ENCODE results near the gene CHMP4B. TPM values are rescaled to one million over a fixed set of nuclear protein-coding genes. Genes with fewer than 3 reads are reported as not detected.

The CHMP4B gene
- total RNA-seq, 3 donors from 2014 or later (not counting 1 experiment from before 2014, with no cell fraction given) = 63.7 to 74.0 (median 70.0) TPM

DNA sequence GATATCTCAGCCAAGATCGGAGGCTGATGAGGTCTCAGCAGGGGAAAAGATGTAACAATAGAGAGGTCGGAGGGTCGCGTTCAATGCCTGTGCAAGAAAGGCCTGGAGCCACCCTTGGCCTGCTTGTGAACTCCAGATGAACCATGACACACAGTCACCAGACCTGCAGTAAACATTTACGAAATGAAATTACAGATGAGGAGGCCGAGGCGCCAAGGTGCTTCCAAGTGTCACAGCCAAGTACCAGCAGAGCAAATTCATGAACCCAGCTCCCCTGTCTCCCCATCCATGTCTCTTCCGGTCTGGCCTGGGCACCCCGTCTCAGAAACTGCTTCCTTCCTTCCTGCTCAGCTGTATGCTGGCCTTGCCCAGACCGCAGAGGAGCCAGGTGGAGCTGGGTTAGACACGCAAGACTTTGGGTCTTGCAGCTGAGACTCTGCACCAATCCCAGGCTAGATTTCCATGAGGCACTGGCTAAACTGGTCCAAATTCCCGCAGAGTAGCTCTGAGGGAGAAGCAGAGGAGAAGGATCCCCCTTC is 48.1 kb downstream of the CHMP4B start:
- Histone ChIP-seq H3K4me1 (ENCODE audit: control insufficient read depth, insufficient read depth, low read length) (peaks cover 24% of the 10 kb centered on the region), H3K36me3 (ENCODE audit: control insufficient read depth, insufficient read depth, low read length) (peaks cover 14% of the 10 kb centered on the region), H3K9me3 (ENCODE audit: control insufficient read depth, insufficient read depth, low read length) (no peaks in the 10 kb centered on the region), H3K27ac (ENCODE audit: low read length) (peak overlapping the region; percentile 10), H3K27me3 (ENCODE audit: control insufficient read depth, insufficient read depth, low read length) (no peaks in the 10 kb centered on the region), H3K4me3 (ENCODE audit: low read length) (no peak overlapping the region)
- Mint-ChIP-seq H3K9me3 (no peaks in the 10 kb centered on the region), H3K27me3 (ENCODE audit: low read depth in 2 of 2) (no peaks in the 10 kb centered on the region), H3K27ac (peak overlapping the region; percentile 32 to 90), H3K36me3 (no peaks in the 10 kb centered on the region), H3K4me1 (peaks cover 14 to 27% of the 10 kb centered on the region in 2 donors), H3K4me3 (no peak overlapping the region)
- TF ChIP-seq, protein P1, sequence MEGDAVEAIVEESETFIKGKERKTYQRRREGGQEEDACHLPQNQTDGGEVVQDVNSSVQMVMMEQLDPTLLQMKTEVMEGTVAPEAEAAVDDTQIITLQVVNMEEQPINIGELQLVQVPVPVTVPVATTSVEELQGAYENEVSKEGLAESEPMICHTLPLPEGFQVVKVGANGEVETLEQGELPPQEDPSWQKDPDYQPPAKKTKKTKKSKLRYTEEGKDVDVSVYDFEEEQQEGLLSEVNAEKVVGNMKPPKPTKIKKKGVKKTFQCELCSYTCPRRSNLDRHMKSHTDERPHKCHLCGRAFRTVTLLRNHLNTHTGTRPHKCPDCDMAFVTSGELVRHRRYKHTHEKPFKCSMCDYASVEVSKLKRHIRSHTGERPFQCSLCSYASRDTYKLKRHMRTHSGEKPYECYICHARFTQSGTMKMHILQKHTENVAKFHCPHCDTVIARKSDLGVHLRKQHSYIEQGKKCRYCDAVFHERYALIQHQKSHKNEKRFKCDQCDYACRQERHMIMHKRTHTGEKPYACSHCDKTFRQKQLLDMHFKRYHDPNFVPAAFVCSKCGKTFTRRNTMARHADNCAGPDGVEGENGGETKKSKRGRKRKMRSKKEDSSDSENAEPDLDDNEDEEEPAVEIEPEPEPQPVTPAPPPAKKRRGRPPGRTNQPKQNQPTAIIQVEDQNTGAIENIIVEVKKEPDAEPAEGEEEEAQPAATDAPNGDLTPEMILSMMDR (IDR thresholded peaks at IDR 0.05) = no peak
- DNase-seq (peak in 1 of 2 donors; percentile 64), ATAC-seq (peak; percentile 62 to 66 (median 66))
- WGBS (ENCODE audit: insufficient coverage) = 41% methylated on average over 12 of the region's 12 CpGs
- intact Hi-C loops (cut with micrococcal nuclease) = no loop called here

DNA sequence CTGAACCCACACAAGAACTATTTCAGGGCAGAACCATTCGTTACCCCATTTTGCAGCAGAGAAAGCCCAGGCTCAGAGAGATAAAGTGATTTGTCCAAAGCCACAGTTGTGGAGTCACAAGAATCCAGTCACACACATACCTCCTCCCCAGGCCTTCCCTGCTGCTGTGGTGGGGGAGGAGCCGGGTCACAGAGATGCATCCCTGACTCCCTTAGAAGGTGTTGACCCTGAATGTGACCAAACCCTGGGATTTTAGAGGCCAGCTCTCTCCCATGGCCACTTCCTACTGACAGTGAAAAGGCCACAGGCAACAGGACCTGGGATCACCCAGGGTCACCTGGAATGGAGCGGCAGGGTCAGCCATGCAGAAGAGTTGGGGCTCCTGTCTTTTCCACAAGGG is 48.6 kb downstream of the CHMP4B start:
- Mint-ChIP-seq H3K4me3 (no peak overlapping the region), H3K27me3 (ENCODE audit: low read depth in 2 of 2) (no peaks in the 10 kb centered on the region), H3K9me3 (no peaks in the 10 kb centered on the region), H3K27ac (peak overlapping the region; percentile 32 to 90), H3K36me3 (no peaks in the 10 kb centered on the region), H3K4me1 (peaks cover 14 to 27% of the 10 kb centered on the region in 2 donors)
- peaks cover 9% of the 10 kb centered on the region for H3K36me3 ChIP-seq (ENCODE audit: control insufficient read depth, insufficient read depth, low read length)
- no peak for DNase-seq
- TF ChIP-seq, protein P1 (IDR thresholded peaks at IDR 0.05) = no peak
- H3K27ac ChIP-seq (ENCODE audit: low read length) = peak overlapping the region; percentile 10
- no peak for ATAC-seq
- no peaks in the 10 kb centered on the region for H3K9me3 ChIP-seq (ENCODE audit: control insufficient read depth, insufficient read depth, low read length)
- intact Hi-C loops (cut with micrococcal nuclease) = no loop called here
- 86% methylated on average over 3 of the region's 3 CpGs for WGBS (ENCODE audit: insufficient coverage)
- no peak overlapping the region for H3K4me3 ChIP-seq (ENCODE audit: low read length)
- peaks cover 24% of the 10 kb centered on the region for H3K4me1 ChIP-seq (ENCODE audit: control insufficient read depth, insufficient read depth, low read length)
- no peaks in the 10 kb centered on the region for H3K27me3 ChIP-seq (ENCODE audit: control insufficient read depth, insufficient read depth, low read length)

DNA sequence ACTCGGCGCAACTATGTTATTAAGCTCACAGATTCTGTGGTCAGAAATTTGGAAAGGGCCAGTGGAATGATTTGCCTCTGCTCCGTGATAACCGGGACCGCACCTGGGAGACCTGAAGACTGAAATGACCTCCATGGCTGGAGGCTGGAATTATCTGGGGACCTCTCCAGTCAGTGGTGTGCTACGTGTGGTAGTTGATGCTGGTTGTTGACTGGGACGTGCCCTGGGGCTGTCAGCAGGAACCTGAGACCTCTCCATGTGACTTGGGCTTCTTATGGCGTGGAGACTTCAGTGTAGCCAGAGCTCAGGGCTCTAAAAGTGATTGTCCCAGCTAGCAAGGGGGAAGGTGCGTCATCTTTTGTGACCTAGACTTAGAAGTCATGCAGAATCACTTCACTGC is 50.3 kb downstream of the CHMP4B start:
- Histone ChIP-seq H3K27me3 (ENCODE audit: control insufficient read depth, insufficient read depth, low read length) (no peaks in the 10 kb centered on the region), H3K4me1 (ENCODE audit: control insufficient read depth, insufficient read depth, low read length) (peaks cover 24% of the 10 kb centered on the region), H3K27ac (ENCODE audit: low read length) (no peak overlapping the region), H3K36me3 (ENCODE audit: control insufficient read depth, insufficient read depth, low read length) (peaks cover 4% of the 10 kb centered on the region), H3K4me3 (ENCODE audit: low read length) (no peak overlapping the region), H3K9me3 (ENCODE audit: control insufficient read depth, insufficient read depth, low read length) (no peaks in the 10 kb centered on the region)
- ATAC-seq = no peak
- TF ChIP-seq, protein P1 (IDR thresholded peaks at IDR 0.05) = no peak
- DNase-seq = no peak
- WGBS (ENCODE audit: insufficient coverage) = 96% methylated on average over 9 of the region's 9 CpGs
- Mint-ChIP-seq H3K4me1 (peaks cover 14 to 27% of the 10 kb centered on the region in 2 donors), H3K9me3 (no peaks in the 10 kb centered on the region), H3K27me3 (ENCODE audit: low read depth in 2 of 2) (no peaks in the 10 kb centered on the region), H3K4me3 (no peak overlapping the region), H3K36me3 (no peaks in the 10 kb centered on the region), H3K27ac (no peak overlapping the region)
- intact Hi-C loops (cut with micrococcal nuclease) = no loop called here
